ENCODE measurements around the gene ZC2HC1B. TPM values are rescaled to one million over a fixed set of nuclear protein-coding genes. Genes with fewer than 3 reads are reported as not detected.

The ZC2HC1B gene
- polyA plus RNA-seq, 3 donors = not detected

- peaks cover 0 to 2% (median 0%) of the 10 kb centered on the region in 3 donors for H3K27me3 Mint-ChIP-seq (ENCODE audit: low read depth in 3 of 3)
- H3K36me3 ChIP-seq (replicated peaks in 1 of 2; ENCODE audit: control insufficient read depth in 1 of 2, insufficient read depth in 2 of 2, low read length in 2 of 2) = peaks cover 0 to 26% of the 10 kb centered on the region in 2 donors
- no peaks in the 10 kb centered on the region for H3K79me2 ChIP-seq (ENCODE audit: insufficient read depth, low read length)
- H3K4me3 Mint-ChIP-seq = no peak overlapping the region
- DNase-seq = no peak
- no peak overlapping the region for H3K4me2 ChIP-seq (replicated peaks; ENCODE audit: extremely low read depth, low read length, poor library complexity, severe bottlenecking)
- H3K9ac ChIP-seq (ENCODE audit: insufficient read depth, low read length, poor library complexity, severe bottlenecking) = no peak overlapping the region
- peaks cover 21 to 34% of the 10 kb centered on the region in 2 donors for H3K36me3 Mint-ChIP-seq
- no peak overlapping the region for H2AFZ ChIP-seq (ENCODE audit: insufficient read depth, low read depth, low read length, poor library complexity, severe bottlenecking)
- H3K9me3 Mint-ChIP-seq = no peaks in the 10 kb centered on the region
- no peak for TF ChIP-seq CTCF (IDR thresholded peaks at IDR 0.05)
- no peaks in the 10 kb centered on the region for H3K27me3 ChIP-seq (ENCODE audit: control insufficient read depth in 2 of 2, insufficient read depth in 2 of 2, low read length in 2 of 2)
- H3K4me3 ChIP-seq (replicated peaks in 1 of 3; ENCODE audit: low read depth in 2 of 3, low read length in 3 of 3) = no peak overlapping the region
- H3K27ac Mint-ChIP-seq = peak overlapping the region in 2 of 7 donors; percentile 6 to 33
- H3K9me3 ChIP-seq (replicated peaks in 1 of 2; ENCODE audit: control insufficient read depth in 1 of 2, insufficient read depth in 1 of 2, low read length in 2 of 2) = no peaks in the 10 kb centered on the region
- 93% methylated on average over 4 of the region's 12 CpGs for WGBS (ENCODE audit: insufficient coverage)
- H3K4me1 ChIP-seq (ENCODE audit: control insufficient read depth in 1 of 2, insufficient read depth in 2 of 2, low read length in 2 of 2) = peaks cover 26% of the 10 kb centered on the region in 2 donors
- peaks cover 25% of the 10 kb centered on the region for H3K4me1 Mint-ChIP-seq
- H4K20me1 ChIP-seq (ENCODE audit: insufficient read depth, low read length) = no peaks in the 10 kb centered on the region
- intact Hi-C loops (cut with micrococcal nuclease) = no loop called here
- H3K27ac ChIP-seq (ENCODE audit: low read depth in 1 of 2, low read length in 2 of 2) = no peak overlapping the region
Measured at GRCh38 chr6:143961886-143962878, 97.9 kb downstream of the ZC2HC1B start.

- no peak for TF ChIP-seq CTCF (IDR thresholded peaks at IDR 0.05)
Measured at GRCh38 chr6:143963158-143963919, 99.1 kb downstream of the ZC2HC1B start.

More at GRCh38 chr6:143963158-143963919, 99.1 kb downstream of the ZC2HC1B start:
- Mint-ChIP-seq H3K4me3 (no peak overlapping the region), H3K4me1 (peaks cover 36% of the 10 kb centered on the region), H3K36me3 (peaks cover 21 to 34% of the 10 kb centered on the region in 2 donors), H3K27ac (no peak overlapping the region), H3K9me3 (no peaks in the 10 kb centered on the region), H3K27me3 (ENCODE audit: low read depth in 3 of 3) (peaks cover 0 to 2% (median 0%) of the 10 kb centered on the region in 3 donors)
- Histone ChIP-seq H3K4me1 (ENCODE audit: control insufficient read depth in 1 of 2, insufficient read depth in 2 of 2, low read length in 2 of 2) (peaks cover 35 to 38% of the 10 kb centered on the region in 2 donors), H3K4me2 (replicated peaks; ENCODE audit: extremely low read depth, low read length, poor library complexity, severe bottlenecking) (no peak overlapping the region), H3K27ac (ENCODE audit: low read depth in 1 of 2, low read length in 2 of 2) (no peak overlapping the region), H3K9me3 (replicated peaks in 1 of 2; ENCODE audit: control insufficient read depth in 1 of 2, insufficient read depth in 1 of 2, low read length in 2 of 2) (no peaks in the 10 kb centered on the region), H3K4me3 (replicated peaks in 1 of 3; ENCODE audit: low read depth in 2 of 3, low read length in 3 of 3) (no peak overlapping the region), H3K79me2 (ENCODE audit: insufficient read depth, low read length) (no peaks in the 10 kb centered on the region), H3K9ac (ENCODE audit: insufficient read depth, low read length, poor library complexity, severe bottlenecking) (no peak overlapping the region), H3K27me3 (ENCODE audit: control insufficient read depth in 2 of 2, insufficient read depth in 2 of 2, low read length in 2 of 2) (no peaks in the 10 kb centered on the region), H4K20me1 (ENCODE audit: insufficient read depth, low read length) (no peaks in the 10 kb centered on the region), H2AFZ (ENCODE audit: insufficient read depth, low read depth, low read length, poor library complexity, severe bottlenecking) (no peak overlapping the region), H3K36me3 (replicated peaks in 1 of 2; ENCODE audit: control insufficient read depth in 1 of 2, insufficient read depth in 2 of 2, low read length in 2 of 2) (peaks cover 0 to 26% of the 10 kb centered on the region in 2 donors)
- WGBS (ENCODE audit: insufficient coverage) = 94% methylated on average over 4 of the region's 7 CpGs
- DNase-seq = no peak
- intact Hi-C loops (cut with micrococcal nuclease) = no loop called here

Measured in CD14-positive monocyte (primary cell).